HPDE6-E6E7 (cell line): ENCODE data around the gene ZNF541.

ENCODE experiments used
- DNase-seq: peaks from one replicate; pipeline ENCODE4 v3.0.0; 2011; ENCODE audit warnings: missing footprints; ENCODE audit errors: extremely low spot score

The ZNF541 gene

GRCh38 chr19:47545061-47545948 is 27.6 kb downstream of the ZNF541 start:
- DNase-seq = no peak

DNA sequence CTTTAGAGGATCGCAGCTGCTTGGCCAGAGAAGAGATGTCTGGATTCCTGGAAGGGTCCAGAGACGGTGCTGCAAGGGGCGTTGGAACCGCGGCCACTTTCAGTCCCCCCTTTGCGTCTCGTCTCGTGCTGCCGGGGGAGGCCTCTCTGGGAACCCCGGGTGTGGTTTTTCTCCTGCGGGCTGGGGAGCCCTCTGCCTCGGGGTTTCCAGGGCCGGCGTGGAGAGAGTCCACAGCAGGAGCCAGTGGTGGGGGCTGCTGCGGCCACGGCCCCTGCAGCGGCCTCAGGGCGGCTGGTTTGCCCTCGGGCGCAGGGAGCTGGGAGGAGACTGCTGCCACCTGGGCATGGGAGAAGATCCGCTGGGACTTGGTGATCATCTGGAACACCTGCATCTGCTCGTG is 28.5 kb downstream of the ZNF541 start:
- DNase-seq = no peak

GRCh38 chr19:47544075-47544474 is 28.9 kb downstream of the ZNF541 start:
- DNase-seq = no peak

DNA sequence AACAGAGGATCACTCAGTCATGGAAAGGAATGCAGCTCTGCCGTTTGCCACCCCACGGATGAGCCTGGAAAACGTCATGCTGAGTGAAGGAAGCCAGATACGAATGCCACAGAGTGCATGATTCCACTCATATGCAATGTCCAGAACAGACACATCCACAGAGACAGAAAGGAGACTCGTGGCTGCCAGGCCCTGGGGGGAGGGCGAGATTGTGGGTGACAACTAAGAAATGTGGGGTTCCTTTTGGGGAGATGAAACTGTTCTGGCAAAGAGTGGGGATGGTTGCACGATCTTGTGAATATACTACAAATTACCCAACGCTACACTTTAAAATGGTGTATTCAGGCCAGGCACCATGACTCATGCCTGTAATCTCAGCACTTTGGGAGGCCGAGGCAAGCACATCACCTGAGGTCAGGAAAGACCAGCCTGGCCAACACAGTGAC is 30.9 kb downstream of the ZNF541 start:
- no peak for DNase-seq

DNA sequence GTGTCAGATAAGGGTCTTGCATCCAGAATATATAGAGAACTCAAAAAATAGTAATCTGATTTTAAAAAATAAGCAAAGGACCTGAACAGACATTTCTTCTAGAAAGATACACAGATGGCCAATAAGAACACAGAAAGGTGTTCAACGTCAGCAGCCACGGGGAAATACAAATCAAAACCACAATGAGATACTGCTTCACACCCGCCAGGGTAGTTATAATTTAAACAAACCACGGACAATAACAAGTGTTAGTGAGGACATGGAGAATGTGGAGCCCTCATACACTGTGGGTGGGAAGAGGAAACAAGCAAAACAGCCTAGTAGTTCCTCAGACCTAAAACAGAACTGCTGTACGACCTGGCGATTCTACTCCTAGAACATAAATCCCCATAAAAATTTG is 31.4 kb downstream of the ZNF541 start:
- DNase-seq = no peak

GRCh38 chr19:47540748-47541147 is 32.2 kb downstream of the ZNF541 start:
- no peak for DNase-seq

DNA sequence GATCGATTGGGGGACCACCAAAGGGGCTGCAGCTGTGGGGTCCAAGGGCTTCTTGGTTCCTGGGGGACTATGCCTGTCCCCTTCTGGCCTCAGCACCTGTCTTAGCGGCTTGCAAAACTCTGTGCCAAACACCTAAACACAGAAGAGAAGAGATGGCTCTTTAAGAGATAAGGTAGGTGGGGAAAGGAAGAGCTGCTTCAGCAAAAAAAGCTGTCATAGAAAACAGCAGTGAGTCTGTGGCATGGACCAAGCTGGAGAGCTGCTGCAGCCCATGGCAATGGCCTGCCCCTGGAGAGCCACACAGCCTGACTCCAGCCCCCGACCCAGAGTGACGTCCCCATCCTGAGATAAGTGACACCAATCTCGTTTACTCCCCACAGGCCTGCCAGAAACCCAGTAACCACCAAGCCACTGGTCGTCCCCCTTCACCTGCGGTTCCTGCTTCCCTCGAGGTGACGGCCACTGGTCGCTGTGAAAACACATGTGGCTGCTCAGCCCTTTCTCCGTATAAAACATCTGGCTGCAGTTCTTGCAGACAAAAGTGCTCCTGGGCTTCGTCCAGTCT is 33.1 kb downstream of the ZNF541 start:
- no peak for DNase-seq

DNA sequence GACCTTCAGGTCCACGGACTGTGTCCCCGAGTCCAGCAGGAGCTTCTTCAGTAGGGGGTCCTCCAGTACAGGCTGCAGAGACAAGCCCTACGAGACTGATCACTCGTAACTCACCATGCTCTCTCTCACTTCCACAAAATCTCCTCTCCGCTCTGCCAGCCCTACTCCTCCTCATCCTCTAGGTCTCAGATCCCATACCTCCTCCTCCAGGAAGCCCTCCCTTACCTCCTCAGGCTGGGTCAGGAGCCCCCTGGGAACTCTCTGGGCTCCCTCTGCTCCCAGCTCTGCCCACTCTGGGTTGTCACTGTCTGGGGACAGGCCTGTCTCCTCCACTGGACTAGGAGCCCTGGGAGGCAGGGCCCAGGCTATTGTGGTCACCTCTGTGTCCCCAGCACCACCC is 34.1 kb downstream of the ZNF541 start:
- DNase-seq = no peak

DNA sequence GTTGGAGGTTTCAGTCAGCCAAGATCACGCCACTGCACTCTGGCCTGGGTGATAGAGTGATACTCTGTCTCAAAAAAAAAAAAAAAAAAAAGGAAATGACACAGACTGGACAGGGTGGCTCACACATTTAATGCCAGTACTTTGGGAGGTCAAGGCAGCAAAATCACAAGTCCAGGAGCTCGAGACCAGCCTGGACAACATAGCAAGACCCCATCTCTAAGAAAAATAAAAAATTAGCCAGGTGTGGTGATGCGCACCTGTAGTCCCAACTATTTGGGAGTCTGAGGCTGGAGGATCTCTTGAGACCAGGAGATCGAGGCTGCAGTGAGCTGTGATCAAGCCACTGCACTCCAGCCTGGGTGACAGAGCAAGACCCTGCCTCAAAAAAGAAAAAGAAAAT is 35.5 kb downstream of the ZNF541 start:
- no peak for DNase-seq

DNA sequence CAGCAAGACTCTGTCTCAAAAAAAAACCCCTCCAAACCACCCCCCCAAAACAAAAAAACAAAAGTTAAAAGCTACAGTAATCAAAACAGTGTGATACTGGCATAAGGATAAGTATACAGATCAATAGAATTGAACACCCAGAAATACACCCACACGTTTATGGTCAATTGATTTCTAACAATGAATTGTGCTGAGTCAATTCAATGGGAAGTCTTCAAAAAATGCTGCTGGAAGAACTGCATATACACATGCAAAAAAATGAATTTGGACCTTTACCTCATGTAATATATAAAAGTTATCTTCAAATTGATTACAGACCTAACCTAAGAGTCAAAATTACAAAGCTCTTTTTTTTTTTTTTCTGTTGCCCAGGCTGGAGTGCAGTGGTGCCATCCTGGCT is 38.3 kb downstream of the ZNF541 start:
- DNase-seq = no peak

- DNase-seq = no peak
Measured at GRCh38 chr19:47531640-47532387, 41.1 kb downstream of the ZNF541 start.

- DNase-seq = no peak
Measured at GRCh38 chr19:47529018-47529742, 43.8 kb downstream of the ZNF541 start.

- DNase-seq = no peak
Measured at GRCh38 chr19:47526798-47527197, 46.1 kb downstream of the ZNF541 start.

GRCh38 chr19:47523473-47523872 is 49.5 kb downstream of the ZNF541 start:
- no peak for DNase-seq
